ENCODE data around the gene FGF11.
"Not testable (repeated sequence)": the region's sequence is repeated elsewhere in the genome, so short reads cannot be mapped to it uniquely, and the experiment has no call there.

The FGF11 gene

GRCh38 chr17:7466639-7467341, 27.5 kb downstream of the FGF11 start:
- TF ChIP-seq, protein P1, sequence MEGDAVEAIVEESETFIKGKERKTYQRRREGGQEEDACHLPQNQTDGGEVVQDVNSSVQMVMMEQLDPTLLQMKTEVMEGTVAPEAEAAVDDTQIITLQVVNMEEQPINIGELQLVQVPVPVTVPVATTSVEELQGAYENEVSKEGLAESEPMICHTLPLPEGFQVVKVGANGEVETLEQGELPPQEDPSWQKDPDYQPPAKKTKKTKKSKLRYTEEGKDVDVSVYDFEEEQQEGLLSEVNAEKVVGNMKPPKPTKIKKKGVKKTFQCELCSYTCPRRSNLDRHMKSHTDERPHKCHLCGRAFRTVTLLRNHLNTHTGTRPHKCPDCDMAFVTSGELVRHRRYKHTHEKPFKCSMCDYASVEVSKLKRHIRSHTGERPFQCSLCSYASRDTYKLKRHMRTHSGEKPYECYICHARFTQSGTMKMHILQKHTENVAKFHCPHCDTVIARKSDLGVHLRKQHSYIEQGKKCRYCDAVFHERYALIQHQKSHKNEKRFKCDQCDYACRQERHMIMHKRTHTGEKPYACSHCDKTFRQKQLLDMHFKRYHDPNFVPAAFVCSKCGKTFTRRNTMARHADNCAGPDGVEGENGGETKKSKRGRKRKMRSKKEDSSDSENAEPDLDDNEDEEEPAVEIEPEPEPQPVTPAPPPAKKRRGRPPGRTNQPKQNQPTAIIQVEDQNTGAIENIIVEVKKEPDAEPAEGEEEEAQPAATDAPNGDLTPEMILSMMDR (IDR thresholded peaks at IDR 0.05; ENCODE audit: control insufficient read depth, extremely low read depth, insufficient read depth) = no peak
- H3K4me3 ChIP-seq (ENCODE audit: low read depth, low read length) = no peak overlapping the region
- DNase-seq (ENCODE audit: low read depth) = no peak

DNA sequence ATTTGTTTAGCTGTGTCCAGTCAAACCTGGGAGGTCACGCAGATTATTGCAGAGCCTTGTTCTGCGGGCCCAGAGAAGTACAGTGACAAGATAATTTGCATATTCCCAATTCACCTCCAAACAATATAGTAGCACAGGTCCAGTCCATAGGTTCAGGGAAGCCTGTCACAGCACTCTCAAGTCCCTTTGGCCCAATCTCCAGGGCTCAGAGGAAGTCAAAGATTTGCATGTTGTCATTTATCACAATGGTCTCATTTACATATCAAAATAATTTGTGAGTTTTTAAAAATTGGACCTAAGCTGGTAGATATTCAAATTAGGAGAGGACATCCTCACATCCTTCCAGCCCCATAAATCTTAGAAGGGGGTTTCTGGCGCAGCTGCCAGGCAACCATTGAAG, 28.2 kb downstream of the FGF11 start:
- H3K4me3 ChIP-seq (ENCODE audit: low read depth, low read length) = no peak overlapping the region
- no peak for DNase-seq (ENCODE audit: low read depth)
- TF ChIP-seq, protein P1 (IDR thresholded peaks at IDR 0.05; ENCODE audit: control insufficient read depth, extremely low read depth, insufficient read depth) = no peak

DNA sequence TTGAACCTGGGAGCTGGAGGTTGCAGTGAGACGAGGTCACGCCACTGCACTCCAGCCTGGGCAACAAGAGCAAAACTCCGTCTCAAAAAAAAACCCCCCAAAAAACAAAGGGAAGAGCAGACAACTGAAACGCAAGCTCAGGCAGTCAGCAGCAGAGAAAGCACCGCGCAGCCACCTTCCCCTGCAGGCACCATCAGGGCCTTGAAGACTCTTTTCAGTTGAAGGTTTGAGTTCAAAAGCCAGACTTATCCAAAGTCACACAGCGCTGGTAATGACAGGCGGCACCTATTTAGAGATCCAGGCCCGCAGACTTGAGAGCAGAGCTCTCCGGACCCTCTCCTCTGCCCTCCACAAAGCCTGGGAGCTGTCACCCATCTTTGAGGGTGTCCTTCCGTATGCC, 29.0 kb downstream of the FGF11 start:
- H3K4me3 ChIP-seq (ENCODE audit: low read depth, low read length) = no peak overlapping the region
- no peak for DNase-seq (ENCODE audit: low read depth)
- TF ChIP-seq, protein P1 (IDR thresholded peaks at IDR 0.05; ENCODE audit: control insufficient read depth, extremely low read depth, insufficient read depth) = no peak

GRCh38 chr17:7468804-7469389, 29.6 kb downstream of the FGF11 start:
- no peak for DNase-seq (ENCODE audit: low read depth)
- no peak overlapping the region for H3K4me3 ChIP-seq (ENCODE audit: low read depth, low read length)
- TF ChIP-seq, protein P1 (IDR thresholded peaks at IDR 0.05; ENCODE audit: control insufficient read depth, extremely low read depth, insufficient read depth) = no peak

DNA sequence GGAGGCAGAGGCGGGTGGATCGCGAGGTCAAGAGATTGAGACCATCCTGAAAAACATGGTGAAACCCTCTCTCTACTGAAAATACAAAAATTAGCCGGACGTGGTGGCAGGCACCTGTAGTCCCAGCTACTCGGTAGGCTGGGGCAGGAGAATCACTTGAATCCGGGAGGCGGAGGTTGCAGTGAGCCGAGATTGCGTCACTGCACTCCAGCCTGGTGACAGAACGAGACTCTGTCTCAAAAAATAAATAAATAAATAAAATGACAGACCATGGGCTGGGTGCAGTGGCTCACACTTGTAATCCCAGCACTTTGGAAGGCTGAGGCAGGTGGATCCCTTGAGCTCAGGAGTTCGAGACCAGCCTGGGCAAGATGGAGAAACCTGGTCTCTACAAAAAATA, 30.5 kb downstream of the FGF11 start:
- not testable (repeated sequence) for DNase-seq (ENCODE audit: low read depth); H3K4me3 ChIP-seq (ENCODE audit: low read depth, low read length)

DNA sequence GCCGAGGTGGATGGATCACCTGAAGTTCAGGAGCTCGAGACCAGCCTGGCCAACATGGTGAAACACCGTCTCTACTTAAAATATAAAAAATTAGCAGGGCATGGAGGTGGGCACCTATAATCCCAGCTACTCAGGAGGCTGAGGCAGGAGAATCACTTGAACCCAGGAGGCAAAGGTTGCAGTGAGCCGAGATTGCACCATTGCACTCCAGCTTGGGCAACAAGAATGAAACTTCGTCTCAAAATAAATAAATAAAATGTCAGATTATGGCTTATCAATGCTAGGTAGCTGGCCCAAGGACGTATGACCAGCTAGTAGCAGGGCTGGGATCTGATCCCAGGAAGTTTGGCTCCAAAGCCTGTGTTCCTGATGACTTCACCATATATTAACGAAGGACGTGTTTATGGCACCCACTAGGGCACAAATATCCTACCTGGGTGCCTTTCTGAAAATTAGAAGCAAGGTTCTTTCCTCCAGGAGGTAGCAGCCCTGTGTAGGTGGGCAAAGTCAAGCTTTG, 31.2 kb downstream of the FGF11 start:
- DNase-seq (ENCODE audit: low read depth); H3K4me3 ChIP-seq (ENCODE audit: low read depth, low read length): not testable (repeated sequence)

DNA sequence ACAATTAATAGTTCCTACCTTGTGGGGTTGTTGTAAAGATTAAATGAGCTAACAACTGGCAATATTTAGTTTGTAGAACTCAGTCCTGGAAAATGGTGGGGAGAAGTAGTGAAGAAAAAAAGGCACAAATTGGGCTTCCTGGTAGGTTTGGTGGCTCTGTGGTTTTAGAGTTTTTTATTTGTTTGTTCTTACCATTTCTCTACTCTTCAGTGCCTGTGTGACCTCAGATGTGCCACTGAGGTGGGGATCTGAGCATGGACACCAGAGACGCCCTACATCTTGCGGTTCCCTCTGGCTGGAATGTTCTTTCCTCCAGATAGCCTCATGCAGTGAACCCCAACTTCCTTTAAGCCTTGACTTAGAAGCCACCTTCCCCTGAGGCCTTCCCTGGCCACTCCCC, 32.4 kb downstream of the FGF11 start:
- no peak for DNase-seq (ENCODE audit: low read depth)
- no peak overlapping the region for H3K4me3 ChIP-seq (ENCODE audit: low read depth, low read length)
- TF ChIP-seq, protein P1 (IDR thresholded peaks at IDR 0.05; ENCODE audit: control insufficient read depth, extremely low read depth, insufficient read depth) = no peak

DNA sequence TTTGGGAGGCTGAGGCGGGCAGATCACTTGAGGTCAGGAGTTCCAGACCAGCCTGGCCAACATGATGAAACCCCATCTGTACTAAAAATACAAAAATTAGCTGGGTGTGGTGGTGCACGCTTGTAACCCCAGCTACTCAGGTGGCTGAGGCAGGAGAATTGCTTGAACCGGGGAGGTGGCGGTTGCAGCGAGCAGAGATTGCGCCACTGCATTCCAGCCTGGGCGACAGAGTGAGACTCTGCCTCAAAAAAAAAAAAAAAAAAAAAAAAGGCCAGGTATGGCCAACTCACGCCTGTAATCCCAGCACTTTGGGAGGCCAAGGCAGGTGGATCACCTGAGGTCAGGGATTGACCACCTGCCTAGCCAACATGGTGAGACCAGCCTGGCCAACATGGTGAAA, 35.5 kb downstream of the FGF11 start:
- H3K4me3 ChIP-seq (ENCODE audit: low read depth, low read length); DNase-seq (ENCODE audit: low read depth): not testable (repeated sequence)
